Measurements from ENCODE around the gene NR2C1. TPM values are rescaled to one million over a fixed set of nuclear protein-coding genes. Genes with fewer than 3 reads are reported as not detected.
"Not testable (repeated sequence)": the region's sequence is repeated elsewhere in the genome, so short reads cannot be mapped to it uniquely, and the experiment has no call there.

NR2C1 gene
- total RNA-seq, 1 donor from 2014 or later: 39.3 TPM

DNA sequence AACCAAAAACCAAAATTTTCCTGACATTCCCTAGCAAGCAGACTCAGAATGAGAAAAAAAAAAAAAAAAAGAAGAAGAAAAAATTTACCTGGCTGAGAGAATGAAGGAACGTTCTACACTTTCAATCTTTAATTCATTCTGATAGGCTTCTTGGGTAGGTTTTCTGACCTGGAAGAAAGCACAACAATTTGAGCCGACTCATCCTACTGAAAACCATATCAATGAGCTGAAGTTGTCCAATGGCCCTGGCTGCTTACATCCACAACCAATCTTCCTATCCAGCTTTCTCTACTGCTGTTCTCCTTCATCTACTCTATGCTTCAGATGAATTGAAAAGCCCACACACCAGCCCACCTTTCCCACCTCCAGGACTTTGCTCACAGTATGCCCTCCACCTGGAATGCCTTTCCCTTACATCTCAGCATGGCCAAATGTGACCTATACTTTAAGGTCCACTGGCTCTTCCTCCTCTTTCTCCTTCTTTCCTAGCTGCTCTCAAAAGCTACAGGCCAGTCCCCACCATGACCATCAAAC is 31.6 kb upstream of the NR2C1 start:
- H3K4me3 Mint-ChIP-seq: no peak overlapping the region
- peaks cover 27% of the 10 kb centered on the region for H3K36me3 Mint-ChIP-seq (ENCODE audit: low read depth)
- H3K4me1 Mint-ChIP-seq: peaks cover 5% of the 10 kb centered on the region
- TF ChIP-seq, protein P1, sequence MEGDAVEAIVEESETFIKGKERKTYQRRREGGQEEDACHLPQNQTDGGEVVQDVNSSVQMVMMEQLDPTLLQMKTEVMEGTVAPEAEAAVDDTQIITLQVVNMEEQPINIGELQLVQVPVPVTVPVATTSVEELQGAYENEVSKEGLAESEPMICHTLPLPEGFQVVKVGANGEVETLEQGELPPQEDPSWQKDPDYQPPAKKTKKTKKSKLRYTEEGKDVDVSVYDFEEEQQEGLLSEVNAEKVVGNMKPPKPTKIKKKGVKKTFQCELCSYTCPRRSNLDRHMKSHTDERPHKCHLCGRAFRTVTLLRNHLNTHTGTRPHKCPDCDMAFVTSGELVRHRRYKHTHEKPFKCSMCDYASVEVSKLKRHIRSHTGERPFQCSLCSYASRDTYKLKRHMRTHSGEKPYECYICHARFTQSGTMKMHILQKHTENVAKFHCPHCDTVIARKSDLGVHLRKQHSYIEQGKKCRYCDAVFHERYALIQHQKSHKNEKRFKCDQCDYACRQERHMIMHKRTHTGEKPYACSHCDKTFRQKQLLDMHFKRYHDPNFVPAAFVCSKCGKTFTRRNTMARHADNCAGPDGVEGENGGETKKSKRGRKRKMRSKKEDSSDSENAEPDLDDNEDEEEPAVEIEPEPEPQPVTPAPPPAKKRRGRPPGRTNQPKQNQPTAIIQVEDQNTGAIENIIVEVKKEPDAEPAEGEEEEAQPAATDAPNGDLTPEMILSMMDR (conservative IDR thresholded peaks at IDR 0.05): no peak
- no peaks in the 10 kb centered on the region for H3K9me3 Mint-ChIP-seq
- no peak for DNase-seq (ENCODE audit: low read depth, low spot score)
- H3K27me3 Mint-ChIP-seq (ENCODE audit: low read depth): no peaks in the 10 kb centered on the region
- no peak overlapping the region for H3K27ac Mint-ChIP-seq (ENCODE audit: unreplicated experiment)

DNA sequence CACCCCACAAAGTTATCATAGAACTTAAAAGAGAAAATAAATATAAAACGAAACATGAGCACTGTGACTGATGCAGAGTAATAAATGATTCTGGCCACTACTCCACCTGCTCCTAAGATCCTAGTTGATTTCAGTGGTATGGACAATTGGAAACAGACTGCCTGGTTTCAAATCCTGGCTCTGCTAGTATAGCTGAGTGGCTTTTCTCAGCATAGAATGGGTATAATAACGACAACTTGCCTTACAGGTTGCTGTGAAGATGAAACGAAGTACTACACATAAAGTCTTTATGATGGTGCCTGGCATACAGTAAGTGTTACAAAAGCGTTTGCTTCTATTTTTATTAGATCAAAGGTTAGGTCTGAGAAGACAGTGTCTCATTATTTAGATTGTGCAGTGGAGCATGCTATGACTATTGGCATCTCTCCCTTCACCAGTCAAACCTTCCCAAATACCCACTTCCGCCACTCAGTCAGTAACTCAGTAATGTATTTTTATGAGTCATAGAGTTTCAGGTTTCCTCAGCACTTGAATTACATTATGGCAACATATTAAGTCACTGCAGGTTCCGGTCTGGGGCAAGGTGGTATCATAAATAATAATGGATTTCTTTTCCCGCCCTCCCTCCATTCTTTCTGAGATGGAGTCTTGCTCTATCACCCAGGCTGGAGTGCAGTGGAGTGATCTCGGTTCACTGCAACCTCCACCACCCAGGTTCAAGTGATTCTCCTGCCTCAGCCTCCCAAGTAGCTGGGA is 29.7 kb upstream of the NR2C1 start:
- DNase-seq (ENCODE audit: low read depth, low spot score): no peak
- Mint-ChIP-seq H3K27me3 (ENCODE audit: low read depth) (no peaks in the 10 kb centered on the region), H3K9me3 (no peaks in the 10 kb centered on the region), H3K27ac (ENCODE audit: unreplicated experiment) (no peak overlapping the region), H3K4me3 (no peak overlapping the region), H3K36me3 (ENCODE audit: low read depth) (peaks cover 23% of the 10 kb centered on the region), H3K4me1 (peaks cover 10% of the 10 kb centered on the region)
- TF ChIP-seq, protein P1 (conservative IDR thresholded peaks at IDR 0.05): no peak

DNA sequence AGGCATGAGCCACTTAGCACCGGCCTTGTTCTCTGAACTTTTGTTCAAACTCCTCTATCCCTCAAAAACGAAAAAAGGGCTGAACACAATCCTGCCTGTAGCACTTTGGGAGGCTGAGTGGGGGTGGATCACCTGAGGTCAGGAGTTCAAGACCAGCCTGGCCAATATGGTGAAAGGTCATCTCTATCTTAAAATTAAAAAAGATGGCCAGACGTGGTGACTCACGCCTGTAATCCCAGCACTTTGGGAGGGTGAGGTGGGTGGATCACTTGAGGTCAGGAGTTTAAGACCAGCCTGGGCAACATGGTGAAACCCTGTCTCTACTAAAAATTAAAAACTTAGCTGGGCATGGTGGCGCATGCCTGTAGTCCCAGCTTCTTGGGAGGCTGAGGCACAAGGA is 28.5 kb upstream of the NR2C1 start:
- Mint-ChIP-seq H3K4me1 (peaks cover 12% of the 10 kb centered on the region), H3K36me3 (ENCODE audit: low read depth) (peaks cover 23% of the 10 kb centered on the region)
- H3K4me3 Mint-ChIP-seq; H3K27me3 Mint-ChIP-seq (ENCODE audit: low read depth); H3K27ac Mint-ChIP-seq (ENCODE audit: unreplicated experiment); H3K9me3 Mint-ChIP-seq; DNase-seq (ENCODE audit: low read depth, low spot score): not testable (repeated sequence)

DNA sequence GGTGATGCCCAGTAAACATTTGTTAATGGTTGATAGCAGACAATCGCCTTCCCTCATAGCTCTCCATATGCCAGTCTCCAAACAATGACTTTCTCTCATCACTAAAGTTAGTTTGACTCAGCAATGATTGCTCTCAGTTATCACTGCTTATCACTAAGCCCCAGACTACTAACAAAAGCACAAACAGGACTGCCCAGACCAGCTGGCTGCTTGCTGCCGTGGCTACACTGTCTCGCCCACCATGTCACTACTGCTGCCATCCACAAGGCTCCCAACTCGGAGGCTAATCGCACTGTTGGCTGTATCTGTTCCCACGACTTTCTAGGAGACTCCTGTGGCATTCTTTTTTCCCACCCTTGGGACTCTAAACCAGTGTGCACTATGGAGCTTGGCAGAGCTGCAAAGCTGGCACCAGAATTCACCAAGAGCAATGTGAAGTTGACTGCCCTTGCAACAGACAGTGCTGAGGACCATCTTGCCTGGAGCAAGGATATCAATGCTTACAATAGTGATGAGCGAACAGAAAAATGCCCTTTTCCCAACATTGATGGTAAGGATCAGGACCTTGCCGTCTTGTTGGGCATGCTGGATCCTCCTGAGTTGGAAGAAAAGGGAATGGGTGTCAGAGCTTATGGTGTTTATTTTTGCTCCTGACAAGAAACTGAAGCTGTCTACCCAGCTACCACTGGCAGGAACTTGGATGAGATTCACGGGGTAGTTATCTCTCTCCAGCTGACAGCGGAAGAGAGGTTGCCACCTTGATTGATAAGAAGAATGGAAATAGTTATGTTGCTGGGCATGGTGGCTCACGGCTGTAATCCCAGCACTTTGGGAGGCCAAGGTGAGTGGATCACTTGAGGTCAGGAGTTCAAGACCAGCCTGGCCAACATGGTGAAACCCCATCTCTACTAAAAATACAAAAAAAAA is 27.1 kb upstream of the NR2C1 start:
- TF ChIP-seq, protein P1 (conservative IDR thresholded peaks at IDR 0.05): no peak
- Mint-ChIP-seq H3K4me1 (peaks cover 19% of the 10 kb centered on the region), H3K9me3 (no peaks in the 10 kb centered on the region), H3K27ac (ENCODE audit: unreplicated experiment) (no peak overlapping the region), H3K27me3 (ENCODE audit: low read depth) (no peaks in the 10 kb centered on the region), H3K4me3 (no peak overlapping the region), H3K36me3 (ENCODE audit: low read depth) (peaks cover 23% of the 10 kb centered on the region)
- no peak for DNase-seq (ENCODE audit: low read depth, low spot score)

DNA sequence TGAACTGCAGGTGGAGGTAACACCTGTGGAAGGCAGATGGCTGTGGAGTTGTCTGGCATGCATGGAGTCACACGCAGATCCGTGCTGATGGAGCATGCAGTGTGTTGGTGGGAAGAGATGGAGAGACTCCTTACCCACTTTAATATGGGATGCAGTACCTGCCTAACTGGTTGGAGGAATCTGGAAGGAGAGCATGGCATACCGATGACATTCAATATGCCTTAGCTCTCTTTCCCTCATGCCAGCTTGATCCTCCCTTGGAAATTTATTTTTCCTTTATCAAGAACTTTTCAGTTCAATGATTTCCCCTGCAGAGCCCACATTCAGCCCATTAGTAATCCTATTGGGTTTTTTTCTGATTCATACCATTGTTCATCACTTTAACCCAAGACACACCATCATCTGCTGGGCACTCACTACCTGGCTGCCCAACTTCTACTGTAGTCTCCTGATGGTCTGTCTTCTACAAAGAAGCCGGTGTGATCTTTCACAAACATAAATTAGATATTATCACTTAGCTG is 25.9 kb upstream of the NR2C1 start:
- TF ChIP-seq, protein P1 (conservative IDR thresholded peaks at IDR 0.05): no peak
- no peaks in the 10 kb centered on the region for H3K27me3 Mint-ChIP-seq (ENCODE audit: low read depth)
- H3K36me3 Mint-ChIP-seq (ENCODE audit: low read depth): peaks cover 19% of the 10 kb centered on the region
- H3K4me1 Mint-ChIP-seq: peaks cover 25% of the 10 kb centered on the region
- peak overlapping the region; percentile 47 for H3K27ac Mint-ChIP-seq (ENCODE audit: unreplicated experiment)
- H3K4me3 Mint-ChIP-seq: no peak overlapping the region
- DNase-seq (ENCODE audit: low read depth, low spot score): no peak
- H3K9me3 Mint-ChIP-seq: no peaks in the 10 kb centered on the region

Data from neural crest cell (in vitro differentiated cells).